H1 (cell line): ENCODE data around the gene ANGPTL2. TPM values are rescaled to one million over a fixed set of nuclear protein-coding genes. Genes with fewer than 3 reads are reported as not detected.

ENCODE experiments used
- CTCF ChIA-PET: fragments of 300-600 bp; sonication (Branson Sonifier 250); formaldehyde crosslinking; loops from one replicate; lab custom pipeline; 2021; ENCODE audit not compliant: partially characterized antibody; lab: Charles Lee
- POLR2A ChIA-PET: fragments of 300-600 bp; sonication (Branson Sonifier 250); formaldehyde crosslinking; loops from one replicate; lab custom pipeline; 2021; ENCODE audit warnings: inconsistent platforms; ENCODE audit not compliant: partially characterized antibody; lab: Charles Lee
- DNase-seq, 2 experiments: peaks; one replicate each; pipeline versions ENCODE4 v3.0.0 to v3.0.0-alpha.2; 2010 to 2022; ENCODE audit warnings: low spot score in 2 of 2, low read depth in 1 of 2, mixed read lengths in 1 of 2
- FAIRE-seq: peaks from 2 replicates; lab custom pipeline; 2011; peaks lifted over from hg19 to GRCh38; lab: Jason Lieb, UNC
- H2AFZ ChIP-seq: 2 replicates; pipeline ENCODE4 v1.8.1; 2012; ENCODE audit warnings: low read length, inconsistent platforms
- H2AK5ac ChIP-seq: 2 replicates; pipeline ENCODE4 v1.6.1; 2013; ENCODE audit warnings: low read depth, low read length
- H2BK120ac ChIP-seq: replicated peaks from 2 replicates; pipeline ENCODE3; 2013; ENCODE audit warnings: low read depth, low read length, inconsistent platforms
- H2BK12ac ChIP-seq: 2 replicates; pipeline ENCODE4 v1.6.1; 2013; ENCODE audit warnings: low read depth, low read length
- H2BK15ac ChIP-seq: 2 replicates; pipeline ENCODE4 v1.6.1; 2013; ENCODE audit warnings: low read length
- H2BK20ac ChIP-seq: 2 replicates; pipeline ENCODE4 v1.6.1; 2013; ENCODE audit warnings: low read length
- H2BK5ac ChIP-seq: 2 replicates; pipeline ENCODE4 v1.6.1; 2013; ENCODE audit warnings: low read depth, low read length
- H3K14ac ChIP-seq: 2 replicates; pipeline ENCODE4 v1.6.1; 2013; ENCODE audit warnings: inconsistent platforms; ENCODE audit not compliant: insufficient read length
- H3K18ac ChIP-seq: 2 replicates; pipeline ENCODE4 v1.6.1; 2013; ENCODE audit warnings: low read length; ENCODE audit errors: extremely low read depth
- H3K23ac ChIP-seq: 2 replicates; pipeline ENCODE4 v1.6.1; 2013; ENCODE audit warnings: inconsistent platforms; ENCODE audit not compliant: insufficient read length
- H3K23me2 ChIP-seq: 2 replicates; pipeline ENCODE4 v1.6.1; 2013; ENCODE audit warnings: low read depth, low read length
- H3K27ac ChIP-seq: 2 replicates; pipeline ENCODE4 v1.6.1; 2011; ENCODE audit warnings: low read depth, low read length, inconsistent platforms
- H3K27me3 ChIP-seq, 4 experiments: replicated peaks in 1 of 4; 1 replicate in 1 of 4; 2 replicates in 3 of 4; pipeline versions ENCODE4 v1.6.1 to v1.8.1; 2011 to 2013; ENCODE audit warnings: low read length in 3 of 4, mild to moderate bottlenecking in 3 of 4, inconsistent platforms in 2 of 4, mixed read lengths in 2 of 4, moderate library complexity in 1 of 4; ENCODE audit not compliant: control insufficient read depth in 3 of 4, insufficient read depth in 3 of 4; ENCODE audit errors: extremely low read depth in 1 of 4
- H3K36me3 ChIP-seq, 4 experiments: 2 replicates each; pipeline versions ENCODE4 v1.6.1 to v1.8.1; 2011 to 2013; ENCODE audit warnings: mild to moderate bottlenecking in 4 of 4, low read length in 3 of 4, moderate library complexity in 2 of 4, control low read depth in 1 of 4, inconsistent platforms in 1 of 4; ENCODE audit not compliant: insufficient read depth in 4 of 4, control insufficient read depth in 2 of 4
- H3K4ac ChIP-seq: replicated peaks from 2 replicates; pipeline ENCODE3; 2013; ENCODE audit warnings: low read length, low read depth, mixed read lengths, inconsistent platforms; ENCODE audit not compliant: insufficient read length
- H3K4me1 ChIP-seq, 4 experiments: replicated peaks in 1 of 4; 1 replicate in 1 of 4; 2 replicates in 3 of 4; pipeline versions ENCODE4 v1.6.1 to v1.8.1; 2011 to 2013; ENCODE audit warnings: low read length in 3 of 4, inconsistent platforms in 2 of 4, mixed read lengths in 1 of 4; ENCODE audit not compliant: insufficient read depth in 4 of 4, control insufficient read depth in 3 of 4
- H3K4me2 ChIP-seq, 2 experiments: 2 replicates each; pipeline versions ENCODE4 v1.6.1 to v1.8.1; 2011 to 2013; ENCODE audit warnings: low read depth in 2 of 2, low read length in 2 of 2, control low read depth in 1 of 2, inconsistent platforms in 1 of 2, mild to moderate bottlenecking in 1 of 2; ENCODE audit not compliant: insufficient read depth in 1 of 2
- H3K4me3 ChIP-seq, 4 experiments: fragments of 200-600, 300-600 bp in 1 of 4; sonication (generic), shearing (Covaris generic), sonication (Bioruptor Twin) in 1 of 4; 2 replicates each; pipeline versions ENCODE4 v1.5.1 to v1.8.1; 2011 to 2016; ENCODE audit warnings: low read length in 4 of 4, low read depth in 3 of 4, control low read depth in 2 of 4, inconsistent platforms in 2 of 4, mild to moderate bottlenecking in 2 of 4, mixed read lengths in 1 of 4, moderate library complexity in 1 of 4; ENCODE audit not compliant: insufficient read depth in 2 of 4; ENCODE audit errors: extremely low read depth in 1 of 4
- H3K56ac ChIP-seq: replicated peaks from 2 replicates; pipeline ENCODE3; 2013; ENCODE audit warnings: low read depth, mild to moderate bottlenecking, mixed read lengths, low read length, inconsistent platforms; ENCODE audit not compliant: insufficient read length
- H3K79me1 ChIP-seq: 2 replicates; pipeline ENCODE4 v1.6.1; 2013; ENCODE audit warnings: low read depth, low read length, control low read depth
- H3K79me2 ChIP-seq, 2 experiments: 2 replicates each; pipeline versions ENCODE4 v1.6.1 to v1.8.1; 2012 to 2013; ENCODE audit warnings: low read length in 2 of 2, mild to moderate bottlenecking in 2 of 2, inconsistent platforms in 1 of 2; ENCODE audit not compliant: insufficient read depth in 2 of 2, control insufficient read depth in 1 of 2
- H3K9ac ChIP-seq, 4 experiments: replicated peaks in 1 of 4; 1 replicate in 1 of 4; 2 replicates in 3 of 4; pipeline versions ENCODE4 v1.6.1 to v1.8.1; 2011 to 2013; ENCODE audit warnings: low read depth in 3 of 4, low read length in 3 of 4, control low read depth in 2 of 4, mild to moderate bottlenecking in 2 of 4, moderate library complexity in 2 of 4, inconsistent platforms in 1 of 4; ENCODE audit errors: extremely low read depth in 1 of 4
- H3K9me3 ChIP-seq, 2 experiments: 2 replicates each; pipeline versions ENCODE4 v1.6.1 to v1.8.1; 2012 to 2013; ENCODE audit warnings: mild to moderate bottlenecking in 2 of 2, moderate library complexity in 2 of 2, control low read depth in 1 of 2, inconsistent platforms in 1 of 2, low read depth in 1 of 2, low read length in 1 of 2, mixed read lengths in 1 of 2; ENCODE audit not compliant: insufficient read depth in 2 of 2
- H4K20me1 ChIP-seq, 2 experiments: replicated peaks in 1 of 2; 2 replicates each; pipeline versions ENCODE3 to v1.8.1; 2011 to 2013; ENCODE audit warnings: inconsistent platforms in 2 of 2, low read length in 2 of 2, mild to moderate bottlenecking in 1 of 2; ENCODE audit not compliant: insufficient read depth in 2 of 2, control insufficient read depth in 1 of 2
- H4K5ac ChIP-seq: 2 replicates; pipeline ENCODE4 v1.6.1; 2013; ENCODE audit warnings: low read length, low read depth, mixed read lengths, inconsistent platforms; ENCODE audit not compliant: insufficient read length
- H4K8ac ChIP-seq: 2 replicates; pipeline ENCODE4 v1.8.0; 2013; ENCODE audit warnings: mild to moderate bottlenecking, moderate library complexity, low read length, inconsistent platforms; ENCODE audit not compliant: insufficient read depth; ENCODE audit errors: extremely low read depth
- H4K91ac ChIP-seq: replicated peaks from 2 replicates; pipeline ENCODE3; 2013; ENCODE audit warnings: low read length, mixed read lengths, inconsistent platforms; ENCODE audit not compliant: insufficient read length
- ASH2L ChIP-seq: fragments of 200-600, 300-600 bp; sonication (generic); IDR thresholded peaks from one replicate; pipeline ENCODE4 v1.7.1; 2017; ENCODE audit warnings: low read length
- JUND ChIP-seq: IDR thresholded peaks from 2 replicates; pipeline ENCODE4 v1.6.1; 2011; ENCODE audit warnings: mild to moderate bottlenecking, improper control_type of control experiment, low read length
- KDM4A ChIP-seq: IDR thresholded peaks from one replicate; pipeline ENCODE4 v1.7.1; 2012; ENCODE audit warnings: low read depth, mild to moderate bottlenecking, moderate library complexity, low read length, inconsistent platforms; ENCODE audit not compliant: severe bottlenecking
- RXRA ChIP-seq: IDR thresholded peaks from 2 replicates; pipeline ENCODE4 v1.6.1; 2011; ENCODE audit warnings: low read depth, mild to moderate bottlenecking, low read length, moderate library complexity; ENCODE audit not compliant: insufficient read depth
- SIN3A ChIP-seq, 2 experiments: IDR thresholded peaks in 1 of 2; conservative IDR thresholded peaks in 1 of 2; 2 replicates each; pipeline ENCODE4 v1.6.1; 2011 to 2012; ENCODE audit warnings: low read length in 2 of 2, improper control_type of control experiment in 1 of 2, low read depth in 1 of 2, mild to moderate bottlenecking in 1 of 2
- SIRT6 ChIP-seq: IDR thresholded peaks from one replicate; pipeline ENCODE4 v1.7.1; 2012; ENCODE audit warnings: low read length, inconsistent platforms
- SRF ChIP-seq: IDR thresholded peaks from 2 replicates; pipeline ENCODE4 v1.6.1; 2011; ENCODE audit warnings: mild to moderate bottlenecking, low read depth, low read length, moderate library complexity
- WGBS, 2 experiments: shearing (Covaris generic) in 1 of 2; methylation state at CpG; one replicate each; pipeline versions ENCODE4 v1.1.6 to v1.1.7; 2013 to 2015; ENCODE audit warnings: low lambda C conversion rate in 2 of 2, mixed read lengths in 2 of 2, inconsistent platforms in 1 of 2, low coverage in 1 of 2, missing lambda C conversion rate in 1 of 2; ENCODE audit not compliant: insufficient replicate concordance in 2 of 2, insufficient coverage in 1 of 2, insufficient read length in 1 of 2; ENCODE audit errors: extremely low coverage in 1 of 2, missing lambda C conversion rate in 1 of 2; 5-methylcytosine and 5-hydroxymethylcytosine counted together
- polyA plus RNA-seq, 7 experiments: library from polyadenylated mRNA; depleted of rRNA in 3 of 7; stranded (reverse) in 5 of 7; unstranded in 2 of 7; fragments of >200 nt in 5 of 7; fragments of 200-250 nt in 2 of 7; gene quantifications; 1 replicate in 5 of 7; 2 replicates in 1 of 7; 4 replicates in 1 of 7; pipeline versions ENCODE4 v1.2.1 to v1.2.3, GENCODE V29; 2011 to 2013; ENCODE audit warnings: missing spikeins in 2 of 7, mixed read lengths in 2 of 7
- total RNA-seq: library from RNA; stranded (reverse); fragmentation: NEBNext Ultra II Directional; extraction: Animal tissue kit (Norgen Biotek cat#: 25700); gene quantifications from 2 replicates; pipeline ENCODE4 v1.2.1, GENCODE V29; 2021

Gene ANGPTL2
- total and polyA plus RNA-seq, 2 of the 8 experiments (the other 6 are each of a cell fraction or from before 2014, with no cell fraction given), result 9.0 to 10.6 TPM

DNA sequence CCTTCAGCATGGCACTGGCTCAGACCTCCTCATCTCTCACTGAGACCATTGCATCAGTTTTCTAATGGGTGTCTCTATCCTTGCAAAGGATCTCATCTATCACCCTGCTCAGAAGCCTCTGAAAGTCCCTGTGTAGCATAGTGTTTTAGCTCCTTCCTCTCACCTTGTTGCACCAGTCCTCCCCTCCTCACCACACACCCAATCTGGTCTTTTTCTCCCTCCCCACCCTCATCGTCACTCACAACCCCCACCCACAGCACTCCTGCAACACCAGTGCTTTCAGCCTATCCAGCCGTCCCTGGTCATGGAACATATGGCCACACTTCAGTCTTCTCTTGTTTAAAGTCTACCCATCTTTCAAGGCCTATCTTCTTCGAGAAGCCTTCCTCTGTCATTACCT is 74.5 kb downstream of the ANGPTL2 start:
- Histone ChIP-seq H3K36me3 (no peaks in the 10 kb centered on the region), H3K23me2 (no peaks in the 10 kb centered on the region), H2BK20ac (no peak overlapping the region), H3K4me1 (no peaks in the 10 kb centered on the region), H3K27me3 (no peaks in the 10 kb centered on the region), H3K79me2 (no peaks in the 10 kb centered on the region), H2BK5ac (no peak overlapping the region), H3K14ac (no peak overlapping the region), H3K56ac (no peak overlapping the region), H2AFZ (no peak overlapping the region), H3K23ac (no peak overlapping the region), H3K9me3 (no peaks in the 10 kb centered on the region), H3K9ac (no peak overlapping the region), H3K18ac (no peak overlapping the region), H4K20me1 (peaks cover 0 to 2% of the 10 kb centered on the region in 2 experiments), H3K79me1 (no peaks in the 10 kb centered on the region), H4K8ac (no peak overlapping the region), H4K91ac (no peak overlapping the region), H3K4me3 (no peak overlapping the region), H2BK15ac (no peak overlapping the region), H4K5ac (no peak overlapping the region), H2BK120ac (no peak overlapping the region), H2BK12ac (no peak overlapping the region), H3K4ac (no peak overlapping the region), H2AK5ac (no peak overlapping the region), H3K27ac (no peak overlapping the region), H3K4me2 (no peak overlapping the region)
- ChIA-PET POLR2A (no interaction called here), CTCF (interaction anchor here (1.1 kb wide), 1 partner anchor 107 kb away, joined by 4 read pairs; no protein-coding TSS in a partner anchor)
- no peak for FAIRE-seq
- 83% methylated on average over 3 of the region's 3 CpGs; no CpG with 5 or more reads in 1 of the 2 experiments for WGBS, 2 experiments
- TF ChIP-seq SRF, result no peak
- TF ChIP-seq KDM4A, result no peak
- TF ChIP-seq JUND, result no peak
- TF ChIP-seq ASH2L, result no peak
- TF ChIP-seq SIRT6, result no peak
- no peak for TF ChIP-seq RXRA
- no peak for TF ChIP-seq SIN3A (conservative IDR thresholded peaks at IDR 0.05 in 1 of 2, IDR thresholded peaks at IDR 0.05 in 1 of 2; ENCODE audit: low read depth in 1 of 2, low read length in 2 of 2)
- peak in 1 of 2 experiments; percentile 22 for DNase-seq
